DOHH2 (cell line): ENCODE data around the gene COBLL1.

Source experiments
- H3F3A ChIP-seq: fragments of 200-600 bp; sonication (generic), shearing (Covaris generic); 2 replicates; pipeline ENCODE4 v1.6.0; 2016; ENCODE audit warnings: antibody characterized with exemption, mild to moderate bottlenecking; ENCODE audit not compliant: control insufficient read depth, insufficient read depth
- H3K27ac ChIP-seq: fragments of 200-600 bp; sonication (generic); 2 replicates; pipeline ENCODE4 v1.5.1; 2014; ENCODE audit warnings: low read depth, mild to moderate bottlenecking, low read length, moderate library complexity
- H3K27me3 ChIP-seq: fragments of 200-600 bp; sonication (generic); 2 replicates; pipeline ENCODE4 v1.6.1; 2014; ENCODE audit warnings: mild to moderate bottlenecking, low read length, mixed read lengths; ENCODE audit not compliant: control insufficient read depth
- H3K36me3 ChIP-seq: fragments of 200-600 bp; sonication (generic); 2 replicates; pipeline ENCODE4 v1.6.1; 2014; ENCODE audit warnings: mild to moderate bottlenecking, low read length, moderate library complexity, mixed read lengths; ENCODE audit not compliant: control insufficient read depth
- H3K4me1 ChIP-seq: fragments of 200-600 bp; sonication (generic); 2 replicates; pipeline ENCODE4 v1.6.1; 2014; ENCODE audit warnings: mild to moderate bottlenecking, low read length, mixed read lengths; ENCODE audit not compliant: control insufficient read depth
- H3K4me2 ChIP-seq: fragments of 200-600 bp; sonication (generic); 2 replicates; pipeline ENCODE4 v1.6.0; 2014; ENCODE audit warnings: mild to moderate bottlenecking, low read length, moderate library complexity
- H3K4me3 ChIP-seq: fragments of 200-600 bp; sonication (generic); 2 replicates; pipeline ENCODE4 v1.5.1; 2014; ENCODE audit warnings: mild to moderate bottlenecking, low read length, mixed read lengths
- H3K79me2 ChIP-seq: fragments of 200-600 bp; sonication (generic); 2 replicates; pipeline ENCODE4 v1.6.1; 2014; ENCODE audit warnings: mild to moderate bottlenecking, low read length, mixed read lengths; ENCODE audit not compliant: control insufficient read depth
- H3K9me2 ChIP-seq: fragments of 200-600 bp; sonication (generic); replicated peaks from 2 replicates; pipeline ENCODE4 v1.6.1; 2014; ENCODE audit warnings: mild to moderate bottlenecking, low read length, mixed read lengths; ENCODE audit not compliant: control insufficient read depth
- H3K9me3 ChIP-seq: fragments of 200-600 bp; sonication (generic); 2 replicates; pipeline ENCODE4 v1.6.1; 2014; ENCODE audit warnings: antibody characterized with exemption, low read length, mixed read lengths; ENCODE audit not compliant: control insufficient read depth, insufficient read depth
- H4K20me1 ChIP-seq: fragments of 200-600 bp; sonication (generic); 2 replicates; pipeline ENCODE4 v1.6.0; 2014; ENCODE audit warnings: low read depth, mild to moderate bottlenecking, antibody characterized with exemption, low read length, moderate library complexity; ENCODE audit not compliant: control insufficient read depth, insufficient read depth
- CTCF ChIP-seq: fragments of 200-600 bp; sonication (generic); IDR thresholded peaks from one replicate; pipeline ENCODE4 v1.5.1; 2014; ENCODE audit warnings: antibody characterized with exemption, mild to moderate bottlenecking, low read depth, low read length; ENCODE audit not compliant: poor library complexity, severe bottlenecking
- EZH2phosphoT487 ChIP-seq: fragments of 200-600 bp; sonication (generic); IDR thresholded peaks from 2 replicates; pipeline ENCODE4 v1.6.1; 2017; ENCODE audit warnings: borderline replicate concordance, mild to moderate bottlenecking, antibody characterized with exemption, low read length, moderate library complexity, mixed read lengths

COBLL1 gene

GRCh38 chr2:164816900-164817299 lies 24.7 kb downstream of the COBLL1 start:
- H3K79me2 ChIP-seq, result no peaks in the 10 kb centered on the region
- TF ChIP-seq CTCF (no peak), EZH2phosphoT487 (no peak)
- H3K4me3 ChIP-seq, result no peak overlapping the region
- H3K4me2 ChIP-seq, result no peak overlapping the region
- no peaks in the 10 kb centered on the region for H3K9me2 ChIP-seq
- no peaks in the 10 kb centered on the region for H3K36me3 ChIP-seq
- no peaks in the 10 kb centered on the region for H3F3A ChIP-seq
- H4K20me1 ChIP-seq, result no peaks in the 10 kb centered on the region
- peaks cover 2% of the 10 kb centered on the region; the same call in 1 of the 2 replicates for H3K4me1 ChIP-seq
- no peaks in the 10 kb centered on the region for H3K9me3 ChIP-seq
- H3K27ac ChIP-seq, result no peak overlapping the region
- no peaks in the 10 kb centered on the region for H3K27me3 ChIP-seq

DNA sequence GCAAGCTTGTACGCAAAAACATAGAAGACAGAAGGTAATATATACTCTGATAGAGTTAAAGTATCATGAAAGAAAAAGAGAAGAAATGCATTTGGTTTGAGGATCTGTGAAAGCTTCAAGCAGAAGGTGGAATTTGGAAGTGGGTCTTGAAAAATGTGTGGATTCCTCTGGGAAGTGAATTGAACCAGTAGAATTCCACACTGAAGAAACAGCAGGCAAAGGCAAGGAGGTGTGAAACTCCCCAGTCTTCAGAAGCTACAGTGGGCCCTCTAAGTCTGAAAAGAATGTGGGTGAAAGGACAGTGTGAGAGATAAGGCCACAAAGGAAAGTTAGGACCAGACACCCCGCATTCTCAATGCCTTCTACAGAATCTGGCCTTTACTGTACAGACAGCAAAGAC lies 25.6 kb downstream of the COBLL1 start:
- no peak overlapping the region for H3K4me3 ChIP-seq
- H3K27me3 ChIP-seq, result no peaks in the 10 kb centered on the region
- no peaks in the 10 kb centered on the region for H3K36me3 ChIP-seq
- no peaks in the 10 kb centered on the region for H3K9me3 ChIP-seq
- no peak overlapping the region for H3K4me2 ChIP-seq
- H3K9me2 ChIP-seq, result no peaks in the 10 kb centered on the region
- TF ChIP-seq EZH2phosphoT487 (no peak), CTCF (no peak)
- no peaks in the 10 kb centered on the region for H3F3A ChIP-seq
- H3K27ac ChIP-seq, result no peak overlapping the region
- peaks cover 4% of the 10 kb centered on the region; the same call in 1 of the 2 replicates for H3K4me1 ChIP-seq
- H3K79me2 ChIP-seq, result no peaks in the 10 kb centered on the region
- H4K20me1 ChIP-seq, result no peaks in the 10 kb centered on the region

- H4K20me1 ChIP-seq, result no peaks in the 10 kb centered on the region
- no peak for TF ChIP-seq CTCF
- no peak for TF ChIP-seq EZH2phosphoT487
- H3K79me2 ChIP-seq, result no peaks in the 10 kb centered on the region
- H3K9me3 ChIP-seq, result no peaks in the 10 kb centered on the region
- no peak overlapping the region for H3K4me2 ChIP-seq
- no peak overlapping the region for H3K4me3 ChIP-seq
- H3K27ac ChIP-seq, result no peak overlapping the region
- H3K9me2 ChIP-seq, result no peaks in the 10 kb centered on the region
- H3K36me3 ChIP-seq, result no peaks in the 10 kb centered on the region
- H3F3A ChIP-seq, result no peaks in the 10 kb centered on the region
- H3K27me3 ChIP-seq, result no peaks in the 10 kb centered on the region
- peaks cover 4% of the 10 kb centered on the region; the same call in 1 of the 2 replicates for H3K4me1 ChIP-seq
Measured at GRCh38 chr2:164815071-164815793, 26.4 kb downstream of the COBLL1 start.
